HG03575 (cell line): Measurements from ENCODE around the gene RAB2B.

Source experiments
- ATAC-seq: cut with Tn5 transposase; IDR thresholded peaks from one replicate; pipeline ENCODE4 v1.9.1; 2021; ENCODE audit not compliant: unreplicated experiment, insufficient number of reproducible peaks, low FRiP score; ENCODE audit errors: extremely low read depth

RAB2B gene

DNA sequence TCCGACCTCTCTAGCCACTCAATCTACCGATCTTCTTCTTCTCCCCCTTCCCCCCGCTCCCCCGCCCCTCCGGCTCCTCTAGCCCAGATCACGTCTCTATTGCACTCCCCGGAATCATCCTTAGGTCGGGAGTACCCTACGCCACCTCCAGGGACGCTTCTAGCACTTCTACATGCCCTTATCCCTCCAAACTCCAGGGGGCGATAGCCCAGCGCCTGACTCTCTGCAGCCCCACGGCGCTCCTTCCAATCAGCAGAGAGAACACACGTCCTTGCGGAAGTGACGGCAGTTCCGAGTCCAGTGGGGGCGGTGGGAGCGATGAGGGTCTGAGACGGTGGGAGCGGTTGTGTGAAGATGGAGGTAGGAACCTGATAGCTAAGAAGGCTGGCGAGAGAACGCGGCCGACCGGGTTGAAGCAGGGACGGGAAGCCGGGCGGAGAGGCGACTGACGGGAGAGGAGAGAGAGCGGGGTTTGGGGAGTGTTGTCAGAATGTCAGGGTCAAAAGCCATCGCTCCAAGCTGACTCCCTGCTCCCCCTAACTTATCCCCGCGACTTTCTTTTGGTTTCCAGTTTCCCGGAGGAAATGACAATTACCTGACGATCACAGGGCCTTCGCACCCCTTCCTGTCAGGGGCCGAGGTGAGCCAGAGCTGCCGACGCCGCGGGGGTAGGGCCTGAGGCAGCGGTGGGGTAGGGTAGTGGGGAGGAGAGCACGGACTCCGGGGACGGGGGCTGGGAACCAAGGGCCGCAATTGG is at the start of gene RAB2B, which contains the start of gene TOX4:
TSS of gene RAB2B (minus strand) at position 35 of the 757 bp plus-strand sequence. CDS start 87 bp downstream, outside the sequence.
TSS of gene TOX4 (plus strand) at position 271 of the 757 bp plus-strand sequence. CDS start at position 355, 84 bp downstream.
- peak; percentile 93 for ATAC-seq

- ATAC-seq: no peak
Measured at GRCh38 chr14:21525962-21526671, 49.4 kb upstream of the RAB2B start, which contains the start of gene SALL2. SALL2 (minus strand) TSS chr14:21526346; CDS start chr14:21526127, 219 bp downstream.

DNA sequence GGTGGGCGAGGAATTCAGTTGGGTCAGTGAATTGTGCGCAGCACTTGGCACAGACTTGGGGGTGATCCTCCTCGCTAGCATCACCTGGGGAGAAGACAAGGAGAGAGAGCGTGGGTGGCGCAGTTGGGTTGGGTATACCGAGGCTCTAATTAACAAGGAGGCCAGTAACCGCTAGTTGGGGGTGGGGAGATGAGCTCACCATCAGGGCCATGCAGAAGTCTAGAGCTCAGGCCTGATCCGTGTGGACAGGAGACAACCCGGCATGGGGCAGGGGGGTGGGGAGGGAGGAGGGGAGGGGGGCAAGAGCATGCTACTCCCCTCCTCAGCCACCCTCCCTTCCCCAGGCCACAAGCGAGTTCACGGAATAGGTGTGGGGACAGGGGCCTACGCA is 48.8 kb upstream of the RAB2B start:
- ATAC-seq: no peak

- ATAC-seq: no peak
Measured at GRCh38 chr14:21524575-21525490, 48.1 kb upstream of the RAB2B start.

DNA sequence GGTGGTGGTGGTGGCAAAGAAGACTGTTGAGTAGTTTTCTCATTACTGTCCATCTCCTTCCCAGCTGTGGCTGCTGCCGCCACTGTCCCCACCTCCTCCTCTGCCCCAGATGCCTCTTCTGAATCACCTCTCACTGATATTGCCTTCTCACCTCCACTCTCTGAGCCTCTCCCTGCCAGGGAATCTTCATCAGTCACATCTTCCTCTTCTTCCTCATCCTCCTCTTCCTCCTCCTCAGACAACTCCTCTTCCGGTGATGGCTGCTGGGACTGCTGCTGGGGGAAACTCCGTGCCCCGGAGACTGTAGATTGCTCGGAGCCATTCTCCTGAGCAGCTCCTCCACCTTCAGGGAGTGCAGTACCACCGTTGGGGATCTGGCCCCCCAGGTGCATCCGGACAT is 46.4 kb upstream of the RAB2B start:
- ATAC-seq: no peak

GRCh38 chr14:21521501-21521900 is 44.7 kb upstream of the RAB2B start:
- no peak for ATAC-seq

DNA sequence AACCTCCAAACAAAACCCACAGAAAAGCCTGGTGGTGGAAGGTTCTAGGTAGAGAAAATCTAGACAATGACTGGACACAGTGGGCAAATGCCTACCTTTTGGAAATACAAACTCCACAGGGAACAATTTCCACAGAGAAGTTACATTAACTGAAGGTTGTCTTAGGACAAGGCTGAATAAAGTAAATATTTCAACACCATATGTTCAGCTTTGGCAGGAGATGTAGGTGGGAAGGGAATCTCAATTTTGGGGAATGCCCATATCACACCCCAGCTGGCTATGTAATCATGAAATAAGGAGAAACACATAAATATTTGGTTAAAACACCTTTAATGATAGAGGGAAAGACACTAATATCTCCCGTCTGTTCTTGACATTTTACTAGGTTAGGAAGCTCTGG is 44.0 kb upstream of the RAB2B start:
- ATAC-seq: no peak

GRCh38 chr14:21518725-21519124 is 42.0 kb upstream of the RAB2B start:
- ATAC-seq: no peak

- ATAC-seq: no peak
Measured at GRCh38 chr14:21514341-21514740, 37.6 kb upstream of the RAB2B start.

DNA sequence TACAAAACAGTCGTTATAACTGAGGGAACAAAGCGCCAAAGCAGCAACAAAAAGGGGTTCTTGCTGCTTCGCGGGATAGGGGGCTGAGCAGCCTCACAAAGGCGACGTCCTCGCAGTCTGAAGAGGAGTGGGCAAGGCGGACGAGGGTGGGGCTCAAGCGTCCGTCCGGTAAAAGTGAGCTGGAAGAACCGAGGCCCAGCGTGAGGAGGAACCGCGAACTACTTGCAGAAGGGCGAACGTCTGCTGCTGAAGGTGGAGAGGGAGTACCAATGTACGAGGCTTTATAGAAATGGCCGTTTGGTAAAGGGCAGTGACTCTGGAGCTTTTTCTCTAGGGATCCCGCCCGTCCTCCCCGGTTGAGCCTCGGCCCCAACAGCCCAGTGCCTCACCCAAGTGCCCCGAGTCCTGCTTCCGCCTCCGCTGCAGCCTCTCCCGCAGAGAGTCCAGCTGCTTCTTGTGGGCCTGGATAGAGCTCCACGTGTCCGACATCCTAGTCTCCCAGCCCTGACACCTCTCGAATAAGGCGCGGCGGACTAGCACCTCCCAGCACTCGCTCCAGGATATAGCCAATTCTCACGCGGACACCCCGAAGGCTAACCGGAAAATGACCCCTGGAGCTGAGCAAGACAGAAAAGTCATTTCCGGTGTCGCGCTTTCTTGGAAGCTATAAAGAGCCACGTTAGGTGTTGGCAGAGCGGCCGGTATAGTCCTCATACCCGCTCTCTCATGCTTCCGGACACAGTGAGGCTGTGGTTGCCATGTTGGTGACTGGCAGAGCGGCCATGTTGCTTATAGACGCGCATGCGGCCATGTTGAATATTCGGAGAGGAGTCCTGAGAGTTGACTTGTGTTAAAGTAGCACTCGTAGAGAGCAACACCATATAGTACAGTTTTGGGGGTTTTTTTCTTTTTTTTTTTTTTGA is 34.2 kb upstream of the RAB2B start, which contains the start of gene METTL3:
TSS of gene METTL3 (minus strand) at position 606 of the 923 bp plus-strand sequence. CDS start at position 489, 117 bp downstream.
- ATAC-seq: peak; percentile 96

- no peak for ATAC-seq
Measured at GRCh38 chr14:21509432-21510143, 32.8 kb upstream of the RAB2B start.

- ATAC-seq: no peak
Measured at GRCh38 chr14:21506557-21506956, 29.8 kb upstream of the RAB2B start.

- no peak for ATAC-seq
Measured at GRCh38 chr14:21505012-21505553, 28.3 kb upstream of the RAB2B start.

DNA sequence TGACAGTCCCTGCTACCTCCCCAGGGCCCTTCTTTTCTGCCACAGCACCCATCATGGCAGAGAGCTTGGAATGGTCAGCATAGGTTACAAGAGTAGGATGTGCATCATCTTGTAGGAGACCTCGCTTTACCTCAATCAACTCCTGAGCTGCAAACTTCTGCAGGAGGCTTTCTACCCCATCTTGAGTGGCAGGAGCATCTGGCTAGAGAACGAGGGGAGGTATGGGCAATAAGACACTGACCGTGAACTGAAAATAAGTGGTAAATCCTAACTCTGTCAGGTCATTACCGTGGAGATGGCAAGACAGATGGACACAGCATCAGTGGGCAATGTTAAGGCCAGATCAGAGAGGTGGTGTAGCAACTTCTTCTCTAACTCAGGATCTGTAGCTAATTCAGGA is 26.6 kb upstream of the RAB2B start:
- no peak for ATAC-seq

DNA sequence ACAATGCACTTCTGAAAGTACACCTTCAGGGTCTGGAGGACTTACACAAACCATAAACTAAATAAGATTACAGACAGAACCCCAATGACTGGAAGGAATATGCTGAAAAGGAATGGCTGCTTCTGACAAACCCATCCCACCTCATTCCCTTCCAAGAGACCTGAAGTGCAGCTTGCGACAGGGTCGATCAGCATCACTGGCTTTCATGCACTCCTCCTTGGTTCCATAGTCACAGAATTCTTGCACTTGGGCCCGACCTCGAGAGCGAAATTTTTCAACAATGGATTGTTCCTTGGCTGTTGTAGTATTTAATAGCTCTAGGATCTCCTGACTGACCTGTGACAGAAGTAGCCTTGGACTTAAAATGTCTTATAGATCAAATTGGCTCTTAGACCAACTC is 24.8 kb upstream of the RAB2B start:
- ATAC-seq: no peak

DNA sequence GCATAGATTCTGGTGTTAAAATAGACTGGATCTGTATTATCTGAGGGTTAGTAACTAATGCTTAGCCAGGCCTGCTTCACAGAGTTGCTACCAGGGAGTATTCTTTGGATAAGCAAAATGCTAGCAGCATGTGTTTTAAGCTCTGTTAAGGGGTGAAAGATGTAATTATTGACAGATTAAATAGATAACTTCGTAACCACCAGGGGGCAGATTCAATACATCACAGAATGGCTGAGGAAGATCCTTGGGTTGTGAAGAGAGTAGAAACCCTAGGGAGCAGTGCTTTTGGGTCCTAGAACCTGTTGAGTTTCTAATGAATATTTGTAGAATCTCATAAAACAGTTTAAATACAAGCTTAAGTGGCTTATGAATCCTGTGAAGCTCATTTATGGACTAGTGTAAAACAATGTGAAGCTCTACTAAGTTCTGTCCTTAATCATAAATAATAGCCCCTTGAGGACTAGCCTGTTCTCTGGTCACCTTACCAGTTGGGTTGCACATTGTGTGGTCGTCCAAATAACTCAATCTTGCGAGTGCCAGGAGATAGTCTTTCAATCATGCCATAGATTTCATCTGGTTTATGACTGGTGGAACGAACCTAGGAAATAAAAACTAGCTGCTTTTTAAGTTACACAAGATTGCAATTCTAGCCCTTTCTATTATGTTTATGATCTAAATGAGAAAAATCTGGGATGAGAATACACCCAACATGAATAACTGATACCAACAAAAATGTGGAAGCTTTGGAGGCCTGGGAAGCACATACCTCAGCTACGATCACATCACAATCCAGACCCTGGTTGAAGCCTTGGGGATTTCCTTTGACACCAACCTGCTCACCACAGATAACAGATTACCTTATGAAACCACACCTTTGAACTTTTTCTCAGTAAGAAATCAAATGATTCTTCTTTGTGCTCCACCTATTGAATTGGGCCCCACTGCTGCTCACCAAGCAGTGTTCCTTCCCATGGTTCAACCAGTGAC is 22.1 kb upstream of the RAB2B start:
- ATAC-seq: no peak
